Colonic mucosa (tissue), 4 donors: ENCODE results near the gene ANXA2. TPM values are rescaled to one million over a fixed set of nuclear protein-coding genes. Genes with fewer than 3 reads are reported as not detected.

ENCODE experiments used
- DNase-seq: peaks from one replicate; pipeline ENCODE4 v3.0.0-alpha.2; 2020
- H3K27ac ChIP-seq: fragments of 200-600 bp; one replicate; pipeline ENCODE4 v1.8.0; 2021
- H3K27me3 ChIP-seq: fragments of 200-600 bp; one replicate; pipeline ENCODE4 v1.8.0; 2021
- H3K36me3 ChIP-seq: fragments of 200-600 bp; one replicate; pipeline ENCODE4 v1.8.0; 2021
- H3K4me1 ChIP-seq: fragments of 200-600 bp; one replicate; pipeline ENCODE4 v1.8.0; 2021; ENCODE audit warnings: mild to moderate bottlenecking
- H3K4me3 ChIP-seq: fragments of 200-600 bp; one replicate; pipeline ENCODE4 v1.8.0; 2021
- H3K9ac ChIP-seq, 2 donors: one replicate each; pipeline ENCODE4 v1.7.0; 2013; ENCODE audit warnings: control low read depth in 2 of 2, low read depth in 2 of 2, low read length in 2 of 2
- H3K9me3 ChIP-seq: fragments of 200-600 bp; one replicate; pipeline ENCODE4 v1.8.0; 2021
- CTCF ChIP-seq: fragments of 200-600 bp; IDR thresholded peaks from one replicate; pipeline ENCODE4 v1.8.0; 2022; ENCODE audit warnings: antibody characterized with exemption, mild to moderate bottlenecking
- intact Hi-C: fragments of 100-400 bp; cut with DNase I; formaldehyde crosslinking; loops from one replicate; pipeline ENCODE4 v1.14.1; 2022
- total RNA-seq, 2 donors: library from RNA; stranded (reverse); fragmentation: NEBNext Ultra II Directional in 1 of 2; extraction: Animal tissue kit (Norgen Biotek cat#: 25700) in 1 of 2; gene quantifications; one replicate each; pipeline ENCODE4 v1.2.1, GENCODE V29; 2021
- donor health status: healthy.
- donor health status: DM: no; HTN: no; CAD: no.
- donor health status: DM: no; HTN: no; CAD: no.

Gene ANXA2
- total RNA-seq, 2 donors from 2014 or later = 813 to 816 TPM

GRCh38 chr15:60390871-60391501, 6.8 kb downstream of the ANXA2 start:
- DNase-seq = peak; percentile 77
- H3K9ac ChIP-seq = peak overlapping the region in 1 of 2 donors; percentile 76
- no peaks in the 10 kb centered on the region for H3K27me3 ChIP-seq
- no peak for TF ChIP-seq CTCF
- H3K4me1 ChIP-seq = peaks cover 8% of the 10 kb centered on the region
- H3K36me3 ChIP-seq = no peaks in the 10 kb centered on the region
- intact Hi-C loops = no loop called here
- H3K4me3 ChIP-seq = no peak overlapping the region
- peak overlapping the region; percentile 95 for H3K27ac ChIP-seq
- H3K9me3 ChIP-seq = no peaks in the 10 kb centered on the region

- Histone ChIP-seq H3K27me3 (no peaks in the 10 kb centered on the region), H3K4me1 (peaks cover 8% of the 10 kb centered on the region), H3K36me3 (no peaks in the 10 kb centered on the region), H3K27ac (peak overlapping the region; percentile 95), H3K4me3 (no peak overlapping the region), H3K9ac (peak overlapping the region in 1 of 2 donors; percentile 76), H3K9me3 (no peaks in the 10 kb centered on the region)
- intact Hi-C loops = no loop called here
- no peak for DNase-seq
- no peak for TF ChIP-seq CTCF
These were observed 7.6 kb downstream of the ANXA2 start for GRCh38 chr15:60390231-60390630.

GRCh38 chr15:60389261-60390077, 8.3 kb downstream of the ANXA2 start:
- intact Hi-C loops = no loop called here
- TF ChIP-seq CTCF = no peak
- H3K9me3 ChIP-seq = no peaks in the 10 kb centered on the region
- no peaks in the 10 kb centered on the region for H3K27me3 ChIP-seq
- no peaks in the 10 kb centered on the region for H3K36me3 ChIP-seq
- DNase-seq = no peak
- H3K4me3 ChIP-seq = no peak overlapping the region
- peaks cover 8% of the 10 kb centered on the region for H3K4me1 ChIP-seq
- H3K27ac ChIP-seq = no peak overlapping the region
- peak overlapping the region in 1 of 2 donors; percentile 71 for H3K9ac ChIP-seq

- no peak overlapping the region for H3K4me3 ChIP-seq
- H3K9me3 ChIP-seq = no peaks in the 10 kb centered on the region
- no peak overlapping the region for H3K9ac ChIP-seq
- DNase-seq = no peak
- no peak for TF ChIP-seq CTCF
- intact Hi-C loops = no loop called here
- H3K27ac ChIP-seq = no peak overlapping the region
- no peaks in the 10 kb centered on the region for H3K27me3 ChIP-seq
- H3K36me3 ChIP-seq = no peaks in the 10 kb centered on the region
- H3K4me1 ChIP-seq = peaks cover 8% of the 10 kb centered on the region
These were observed 10.5 kb downstream of the ANXA2 start for GRCh38 chr15:60387321-60387720.

GRCh38 chr15:60386615-60387014, 11.2 kb downstream of the ANXA2 start:
- DNase-seq = no peak
- no peak overlapping the region for H3K9ac ChIP-seq
- H3K9me3 ChIP-seq = no peaks in the 10 kb centered on the region
- H3K27me3 ChIP-seq = no peaks in the 10 kb centered on the region
- H3K36me3 ChIP-seq = no peaks in the 10 kb centered on the region
- no peak for TF ChIP-seq CTCF
- H3K27ac ChIP-seq = no peak overlapping the region
- H3K4me3 ChIP-seq = no peak overlapping the region
- intact Hi-C loops = no loop called here
- peaks cover 8% of the 10 kb centered on the region for H3K4me1 ChIP-seq
